OCI-LY3 (cell line): ENCODE data around the gene ULBP1.
"Not testable (repeated sequence)": the region's sequence is repeated elsewhere in the genome, so short reads cannot be mapped to it uniquely, and the experiment has no call there.

ENCODE experiments used
- EZH2phosphoT487 ChIP-seq: fragments of 200-600 bp; shearing (Covaris generic); IDR thresholded peaks from 2 replicates; pipeline ENCODE4 v1.6.1; 2018; ENCODE audit warnings: antibody characterized with exemption, mixed run types, low read depth
- TF ChIP-seq, protein P1 (sequence below): fragments of 200-600, 300-600 bp; sonication (generic); IDR thresholded peaks from 2 replicates; pipeline ENCODE4 v1.5.1; 2014; ENCODE audit warnings: antibody characterized with exemption, low read length, low read depth

- TF ChIP-seq, protein P1, sequence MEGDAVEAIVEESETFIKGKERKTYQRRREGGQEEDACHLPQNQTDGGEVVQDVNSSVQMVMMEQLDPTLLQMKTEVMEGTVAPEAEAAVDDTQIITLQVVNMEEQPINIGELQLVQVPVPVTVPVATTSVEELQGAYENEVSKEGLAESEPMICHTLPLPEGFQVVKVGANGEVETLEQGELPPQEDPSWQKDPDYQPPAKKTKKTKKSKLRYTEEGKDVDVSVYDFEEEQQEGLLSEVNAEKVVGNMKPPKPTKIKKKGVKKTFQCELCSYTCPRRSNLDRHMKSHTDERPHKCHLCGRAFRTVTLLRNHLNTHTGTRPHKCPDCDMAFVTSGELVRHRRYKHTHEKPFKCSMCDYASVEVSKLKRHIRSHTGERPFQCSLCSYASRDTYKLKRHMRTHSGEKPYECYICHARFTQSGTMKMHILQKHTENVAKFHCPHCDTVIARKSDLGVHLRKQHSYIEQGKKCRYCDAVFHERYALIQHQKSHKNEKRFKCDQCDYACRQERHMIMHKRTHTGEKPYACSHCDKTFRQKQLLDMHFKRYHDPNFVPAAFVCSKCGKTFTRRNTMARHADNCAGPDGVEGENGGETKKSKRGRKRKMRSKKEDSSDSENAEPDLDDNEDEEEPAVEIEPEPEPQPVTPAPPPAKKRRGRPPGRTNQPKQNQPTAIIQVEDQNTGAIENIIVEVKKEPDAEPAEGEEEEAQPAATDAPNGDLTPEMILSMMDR: not testable (repeated sequence)
- not testable (repeated sequence) for TF ChIP-seq EZH2phosphoT487
Measured at GRCh38 chr6:150013785-150014622, 50.3 kb downstream of the ULBP1 start.
